Ishikawa (cell line): ENCODE measurements around the gene USP33.

Source experiments
- CEBPB ChIP-seq: IDR thresholded peaks from 2 replicates; pipeline ENCODE4 v1.6.1; 2012
- CREB1 ChIP-seq: IDR thresholded peaks from 2 replicates; pipeline ENCODE4 v1.6.1; 2012; ENCODE audit warnings: low read depth
- EGR1 ChIP-seq: IDR thresholded peaks from 2 replicates; pipeline ENCODE4 v1.6.1; 2012
- EP300 ChIP-seq: IDR thresholded peaks from 2 replicates; pipeline ENCODE4 v1.6.1; 2012; ENCODE audit warnings: borderline replicate concordance
- FOXM1 ChIP-seq: IDR thresholded peaks from 2 replicates; pipeline ENCODE4 v1.6.1; 2012; ENCODE audit warnings: low read depth, borderline replicate concordance
- MAX ChIP-seq: IDR thresholded peaks from 2 replicates; pipeline ENCODE4 v1.6.1; 2012
- NFIC ChIP-seq: IDR thresholded peaks from 2 replicates; pipeline ENCODE4 v1.6.1; 2012
- RAD21 ChIP-seq: IDR thresholded peaks from 2 replicates; pipeline ENCODE4 v1.6.1; 2012; ENCODE audit warnings: low read depth
- REST ChIP-seq: IDR thresholded peaks from 2 replicates; pipeline ENCODE4 v1.6.1; 2012; ENCODE audit warnings: low read depth, mild to moderate bottlenecking
- TAF1 ChIP-seq: IDR thresholded peaks from 2 replicates; pipeline ENCODE4 v1.6.1; 2012; ENCODE audit warnings: low read depth, mild to moderate bottlenecking
- TCF12 ChIP-seq: IDR thresholded peaks from 2 replicates; pipeline ENCODE4 v1.6.1; 2012; ENCODE audit warnings: low read depth
- TEAD4 ChIP-seq: IDR thresholded peaks from 2 replicates; pipeline ENCODE4 v1.6.1; 2012
- YY1 ChIP-seq: IDR thresholded peaks from 2 replicates; pipeline ENCODE4 v1.6.1; 2012; ENCODE audit warnings: low read depth
- ZBTB7A ChIP-seq: IDR thresholded peaks from 2 replicates; pipeline ENCODE4 v1.6.1; 2012; ENCODE audit warnings: low read depth
- TF ChIP-seq, protein P1 (sequence below): IDR thresholded peaks from 2 replicates; pipeline ENCODE4 v1.6.1; 2012

Gene USP33

DNA sequence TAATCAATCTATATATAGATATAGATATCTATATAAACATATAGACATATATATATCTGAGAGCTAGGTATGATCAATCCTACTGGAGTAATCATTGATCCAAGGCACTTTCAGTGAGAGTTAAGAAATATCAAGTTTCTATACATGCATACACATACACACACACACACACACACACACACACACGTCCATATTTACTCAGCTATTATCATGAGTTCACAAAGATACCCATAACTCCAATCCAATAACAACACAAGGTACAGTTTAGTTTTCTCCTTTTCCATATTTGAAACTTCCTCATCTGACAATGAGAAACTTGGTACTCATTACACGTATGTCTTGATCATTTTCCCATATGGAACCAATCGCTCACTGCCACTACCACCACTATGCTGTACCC lies 49.9 kb downstream of the USP33 start:
- TF ChIP-seq EGR1 (no peak), MAX (no peak), TCF12 (no peak), RAD21 (no peak), TAF1 (no peak), EP300 (no peak), NFIC (no peak), FOXM1 (no peak), REST (no peak), ZBTB7A (no peak), TEAD4 (no peak), CEBPB (no peak)
- TF ChIP-seq, protein P1, sequence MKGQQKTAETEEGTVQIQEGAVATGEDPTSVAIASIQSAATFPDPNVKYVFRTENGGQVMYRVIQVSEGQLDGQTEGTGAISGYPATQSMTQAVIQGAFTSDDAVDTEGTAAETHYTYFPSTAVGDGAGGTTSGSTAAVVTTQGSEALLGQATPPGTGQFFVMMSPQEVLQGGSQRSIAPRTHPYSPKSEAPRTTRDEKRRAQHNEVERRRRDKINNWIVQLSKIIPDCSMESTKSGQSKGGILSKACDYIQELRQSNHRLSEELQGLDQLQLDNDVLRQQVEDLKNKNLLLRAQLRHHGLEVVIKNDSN, result no peak

GRCh38 chr1:77706321-77706720 lies 53.3 kb downstream of the USP33 start:
- TF ChIP-seq ZBTB7A, result no peak
- no peak for TF ChIP-seq TEAD4
- TF ChIP-seq YY1, result no peak
- TF ChIP-seq CREB1, result no peak
- TF ChIP-seq MAX, result no peak
- TF ChIP-seq NFIC, result no peak
- no peak for TF ChIP-seq EGR1
- no peak for TF ChIP-seq CEBPB
- TF ChIP-seq TAF1, result no peak
- TF ChIP-seq, protein P1, result no peak
- no peak for TF ChIP-seq RAD21
- no peak for TF ChIP-seq FOXM1
- no peak for TF ChIP-seq EP300
- no peak for TF ChIP-seq TCF12
- TF ChIP-seq REST, result no peak

DNA sequence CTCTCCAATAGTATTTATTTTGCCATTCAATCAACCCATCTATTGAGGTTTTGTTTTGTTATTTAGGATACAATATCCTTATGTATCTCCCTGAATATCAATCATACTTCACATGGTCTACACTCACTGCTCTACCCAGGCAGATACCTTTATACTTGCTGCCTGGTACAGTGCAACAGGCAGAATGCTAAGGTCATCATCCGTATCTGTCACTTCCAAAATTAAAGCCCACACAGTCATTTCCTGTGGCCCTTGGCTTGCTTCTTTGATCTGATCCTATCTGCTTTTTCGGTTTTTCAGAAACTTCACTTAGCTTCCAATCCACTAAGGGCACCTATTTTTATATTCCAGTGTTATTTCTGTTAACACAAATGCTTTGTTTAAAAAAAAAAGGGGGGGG lies 54.9 kb downstream of the USP33 start:
- TF ChIP-seq TCF12, result no peak
- no peak for TF ChIP-seq EGR1
- no peak for TF ChIP-seq REST
- TF ChIP-seq YY1, result no peak
- TF ChIP-seq FOXM1, result no peak
- TF ChIP-seq CEBPB, result no peak
- TF ChIP-seq RAD21, result no peak
- no peak for TF ChIP-seq NFIC
- no peak for TF ChIP-seq CREB1
- TF ChIP-seq EP300, result no peak
- TF ChIP-seq TAF1, result no peak
- TF ChIP-seq, protein P1, result no peak
- no peak for TF ChIP-seq TEAD4
- TF ChIP-seq MAX, result no peak
- no peak for TF ChIP-seq ZBTB7A

GRCh38 chr1:77697441-77697840 lies 62.2 kb downstream of the USP33 start:
- TF ChIP-seq CEBPB, result no peak
- TF ChIP-seq EGR1, result no peak
- no peak for TF ChIP-seq FOXM1
- no peak for TF ChIP-seq RAD21
- TF ChIP-seq CREB1, result no peak
- TF ChIP-seq TEAD4, result no peak
- TF ChIP-seq TAF1, result no peak
- TF ChIP-seq TCF12, result no peak
